ENCODE results near the gene HLA-A. TPM values are rescaled to one million over a fixed set of nuclear protein-coding genes. Genes with fewer than 3 reads are reported as not detected.

HLA-A gene
- total and polyA plus RNA-seq, 2 donors = 741 to 1,655 TPM

GRCh38 chr6:29912840-29913239 is 29.5 kb upstream of the HLA-A start:
- 90% methylated on average over 2 of the region's 2 CpGs for WGBS

GRCh38 chr6:29916741-29917140 is 25.6 kb upstream of the HLA-A start:
- Histone ChIP-seq H3K36me3 (ENCODE audit: control insufficient read depth in 2 of 2, insufficient read depth in 2 of 2, low read length in 1 of 2) (no peaks in the 10 kb centered on the region), H3K4me1 (ENCODE audit: control insufficient read depth in 2 of 2, insufficient read depth in 2 of 2, low read length in 2 of 2) (no peaks in the 10 kb centered on the region), H3K27me3 (ENCODE audit: control insufficient read depth in 2 of 2, insufficient read depth in 1 of 2, low read length in 1 of 2) (no peaks in the 10 kb centered on the region), H3K9me3 (ENCODE audit: control insufficient read depth in 2 of 2, insufficient read depth in 1 of 2, low read length in 1 of 2) (no peaks in the 10 kb centered on the region), H3K4me3 (ENCODE audit: low read length in 2 of 2) (no peak overlapping the region), H3K27ac (ENCODE audit: low read depth in 1 of 2, low read length in 1 of 2) (no peak overlapping the region)
- DNase-seq (ENCODE audit: low read depth in 6 of 9, low spot score in 9 of 9) = no peak
- 95% methylated on average over 1 of the region's 1 CpG for WGBS

More at GRCh38 chr6:29912840-29913239, 29.5 kb upstream of the HLA-A start:
- H3K4me3 ChIP-seq (ENCODE audit: low read length in 2 of 2) = no peak overlapping the region
- DNase-seq (ENCODE audit: low read depth in 6 of 9, low spot score in 9 of 9) = no peak
- H3K36me3 ChIP-seq (ENCODE audit: control insufficient read depth in 2 of 2, insufficient read depth in 2 of 2, low read length in 1 of 2) = no peaks in the 10 kb centered on the region
- no peaks in the 10 kb centered on the region for H3K9me3 ChIP-seq (ENCODE audit: control insufficient read depth in 2 of 2, insufficient read depth in 1 of 2, low read length in 1 of 2)
- no peak overlapping the region for H3K27ac ChIP-seq (ENCODE audit: low read depth in 1 of 2, low read length in 1 of 2)
- no peaks in the 10 kb centered on the region for H3K4me1 ChIP-seq (ENCODE audit: control insufficient read depth in 2 of 2, insufficient read depth in 2 of 2, low read length in 2 of 2)
- H3K27me3 ChIP-seq (ENCODE audit: control insufficient read depth in 2 of 2, insufficient read depth in 1 of 2, low read length in 1 of 2) = no peaks in the 10 kb centered on the region

- Histone ChIP-seq H3K9me3 (ENCODE audit: control insufficient read depth in 2 of 2, insufficient read depth in 1 of 2, low read length in 1 of 2) (no peaks in the 10 kb centered on the region), H3K4me3 (ENCODE audit: low read length in 2 of 2) (no peak overlapping the region), H3K4me1 (ENCODE audit: control insufficient read depth in 2 of 2, insufficient read depth in 2 of 2, low read length in 2 of 2) (no peaks in the 10 kb centered on the region), H3K27ac (ENCODE audit: low read depth in 1 of 2, low read length in 1 of 2) (no peak overlapping the region), H3K27me3 (ENCODE audit: control insufficient read depth in 2 of 2, insufficient read depth in 1 of 2, low read length in 1 of 2) (no peaks in the 10 kb centered on the region), H3K36me3 (ENCODE audit: control insufficient read depth in 2 of 2, insufficient read depth in 2 of 2, low read length in 1 of 2) (no peaks in the 10 kb centered on the region)
- peak in 1 of 9 donors; percentile 21 for DNase-seq (ENCODE audit: low read depth in 6 of 9, low spot score in 9 of 9)
- whole genome bisulfite sequencing = 79% methylated on average over 2 of the region's 2 CpGs
Observed at GRCh38 chr6:29917857-29918256, 24.5 kb upstream of the HLA-A start.

GRCh38 chr6:29919506-29920445 is 22.6 kb upstream of the HLA-A start:
- Histone ChIP-seq H3K36me3 (ENCODE audit: control insufficient read depth in 2 of 2, insufficient read depth in 2 of 2, low read length in 1 of 2) (no peaks in the 10 kb centered on the region), H3K27me3 (ENCODE audit: control insufficient read depth in 2 of 2, insufficient read depth in 1 of 2, low read length in 1 of 2) (no peaks in the 10 kb centered on the region), H3K4me3 (ENCODE audit: low read length in 2 of 2) (no peak overlapping the region), H3K9me3 (ENCODE audit: control insufficient read depth in 2 of 2, insufficient read depth in 1 of 2, low read length in 1 of 2) (no peaks in the 10 kb centered on the region), H3K27ac (ENCODE audit: low read depth in 1 of 2, low read length in 1 of 2) (no peak overlapping the region), H3K4me1 (ENCODE audit: control insufficient read depth in 2 of 2, insufficient read depth in 2 of 2, low read length in 2 of 2) (no peaks in the 10 kb centered on the region)
- WGBS = 90% methylated on average over 1 of the region's 1 CpG
- no peak for DNase-seq (ENCODE audit: low read depth in 6 of 9, low spot score in 9 of 9)

- DNase-seq (ENCODE audit: low read depth in 6 of 9, low spot score in 9 of 9) = no peak
- Histone ChIP-seq H3K4me3 (ENCODE audit: low read length in 2 of 2) (no peak overlapping the region), H3K36me3 (ENCODE audit: control insufficient read depth in 2 of 2, insufficient read depth in 2 of 2, low read length in 1 of 2) (no peaks in the 10 kb centered on the region), H3K4me1 (ENCODE audit: control insufficient read depth in 2 of 2, insufficient read depth in 2 of 2, low read length in 2 of 2) (peaks cover 5 to 8% of the 10 kb centered on the region in 2 donors), H3K27ac (ENCODE audit: low read depth in 1 of 2, low read length in 1 of 2) (no peak overlapping the region), H3K27me3 (ENCODE audit: control insufficient read depth in 2 of 2, insufficient read depth in 1 of 2, low read length in 1 of 2) (peaks cover 0 to 7% of the 10 kb centered on the region in 2 donors), H3K9me3 (ENCODE audit: control insufficient read depth in 2 of 2, insufficient read depth in 1 of 2, low read length in 1 of 2) (no peaks in the 10 kb centered on the region)
- 94% methylated on average over 3 of the region's 3 CpGs for WGBS
Observed at GRCh38 chr6:29924287-29924686, 18.0 kb upstream of the HLA-A start.

GRCh38 chr6:29924731-29925130 is 17.6 kb upstream of the HLA-A start:
- Histone ChIP-seq H3K27ac (ENCODE audit: low read depth in 1 of 2, low read length in 1 of 2) (no peak overlapping the region), H3K36me3 (ENCODE audit: control insufficient read depth in 2 of 2, insufficient read depth in 2 of 2, low read length in 1 of 2) (no peaks in the 10 kb centered on the region), H3K9me3 (ENCODE audit: control insufficient read depth in 2 of 2, insufficient read depth in 1 of 2, low read length in 1 of 2) (no peaks in the 10 kb centered on the region), H3K4me3 (ENCODE audit: low read length in 2 of 2) (no peak overlapping the region), H3K4me1 (ENCODE audit: control insufficient read depth in 2 of 2, insufficient read depth in 2 of 2, low read length in 2 of 2) (peaks cover 5 to 8% of the 10 kb centered on the region in 2 donors), H3K27me3 (ENCODE audit: control insufficient read depth in 2 of 2, insufficient read depth in 1 of 2, low read length in 1 of 2) (peaks cover 0 to 7% of the 10 kb centered on the region in 2 donors)
- DNase-seq (ENCODE audit: low read depth in 6 of 9, low spot score in 9 of 9) = no peak
- 93% methylated on average over 3 of the region's 3 CpGs for WGBS

GRCh38 chr6:29925321-29925720 is 17.0 kb upstream of the HLA-A start:
- peaks cover 0 to 7% of the 10 kb centered on the region in 2 donors for H3K27me3 ChIP-seq (ENCODE audit: control insufficient read depth in 2 of 2, insufficient read depth in 1 of 2, low read length in 1 of 2)
- peaks cover 5 to 8% of the 10 kb centered on the region in 2 donors for H3K4me1 ChIP-seq (ENCODE audit: control insufficient read depth in 2 of 2, insufficient read depth in 2 of 2, low read length in 2 of 2)
- DNase-seq (ENCODE audit: low read depth in 6 of 9, low spot score in 9 of 9) = no peak
- H3K27ac ChIP-seq (ENCODE audit: low read depth in 1 of 2, low read length in 1 of 2) = no peak overlapping the region
- 93% methylated on average over 6 of the region's 6 CpGs for WGBS
- no peaks in the 10 kb centered on the region for H3K36me3 ChIP-seq (ENCODE audit: control insufficient read depth in 2 of 2, insufficient read depth in 2 of 2, low read length in 1 of 2)
- no peak overlapping the region for H3K4me3 ChIP-seq (ENCODE audit: low read length in 2 of 2)
- H3K9me3 ChIP-seq (ENCODE audit: control insufficient read depth in 2 of 2, insufficient read depth in 1 of 2, low read length in 1 of 2) = no peaks in the 10 kb centered on the region

- 73% methylated on average over 24 of the region's 24 CpGs for WGBS
- peak overlapping the region; percentile 63 to 84 for H3K4me3 ChIP-seq (ENCODE audit: low read length in 2 of 2)
- H3K4me1 ChIP-seq (ENCODE audit: control insufficient read depth in 2 of 2, insufficient read depth in 2 of 2, low read length in 2 of 2) = peaks cover 5 to 8% of the 10 kb centered on the region in 2 donors
- no peaks in the 10 kb centered on the region for H3K36me3 ChIP-seq (ENCODE audit: control insufficient read depth in 2 of 2, insufficient read depth in 2 of 2, low read length in 1 of 2)
- no peaks in the 10 kb centered on the region for H3K9me3 ChIP-seq (ENCODE audit: control insufficient read depth in 2 of 2, insufficient read depth in 1 of 2, low read length in 1 of 2)
- DNase-seq (ENCODE audit: low read depth in 6 of 9, low spot score in 9 of 9) = no peak
- peaks cover 0 to 7% of the 10 kb centered on the region in 2 donors for H3K27me3 ChIP-seq (ENCODE audit: control insufficient read depth in 2 of 2, insufficient read depth in 1 of 2, low read length in 1 of 2)
- H3K27ac ChIP-seq (ENCODE audit: low read depth in 1 of 2, low read length in 1 of 2) = peak overlapping the region in 1 of 2 donors; percentile 15
Observed at GRCh38 chr6:29925727-29926412, 16.5 kb upstream of the HLA-A start.
